OCI-LY3 (cell line): ENCODE data around the gene HYPK.

Experiments
- H2AFZ ChIP-seq: fragments of 200-600, 300-600 bp; shearing (Covaris generic); 2 replicates; pipeline ENCODE4 v1.6.0; 2014; ENCODE audit warnings: antibody characterized with exemption, low read depth, low read length
- H3K27ac ChIP-seq: fragments of 200-600, 300-600 bp; sonication (generic); 2 replicates; pipeline ENCODE4 v1.5.1; 2014; ENCODE audit warnings: mild to moderate bottlenecking, low read length, moderate library complexity, mixed read lengths
- H3K27me3 ChIP-seq: fragments of 200-600, 300-600 bp; sonication (generic); 2 replicates; pipeline ENCODE4 v1.6.1; 2014; ENCODE audit warnings: low read depth, low read length, mixed read lengths
- H3K36me3 ChIP-seq: fragments of 200-600, 300-600 bp; sonication (generic); replicated peaks from 2 replicates; pipeline ENCODE3; 2014; ENCODE audit warnings: low read depth, low read length, mixed read lengths
- H3K4me1 ChIP-seq: fragments of 300-600, 200-600 bp; sonication (generic); 2 replicates; pipeline ENCODE4 v1.6.1; 2014; ENCODE audit warnings: low read length, mixed read lengths
- H3K4me2 ChIP-seq: fragments of 200-600, 300-600 bp; sonication (generic); 2 replicates; pipeline ENCODE4 v1.6.1; 2014; ENCODE audit warnings: low read length, mixed read lengths
- H3K4me3 ChIP-seq: fragments of 300-600, 200-600 bp; sonication (generic); 2 replicates; pipeline ENCODE4 v1.5.1; 2014; ENCODE audit warnings: antibody characterized with exemption, mild to moderate bottlenecking, low read length, moderate library complexity
- H3K79me2 ChIP-seq: fragments of 300-600, 200-600 bp; shearing (Covaris generic); 2 replicates; pipeline ENCODE4 v1.6.1; 2014; ENCODE audit warnings: mild to moderate bottlenecking, low read length, mixed read lengths
- H3K9ac ChIP-seq: fragments of 300-600, 200-600 bp; shearing (Covaris generic); 2 replicates; pipeline ENCODE4 v1.6.0; 2014; ENCODE audit warnings: mild to moderate bottlenecking, low read length, moderate library complexity
- H3K9me3 ChIP-seq: fragments of 200-600, 300-600 bp; shearing (Covaris generic); 2 replicates; pipeline ENCODE4 v1.6.1; 2014; ENCODE audit warnings: low read length, mixed read lengths; ENCODE audit not compliant: insufficient read depth
- H4K20me1 ChIP-seq: fragments of 200-600, 300-600 bp; sonication (generic); 2 replicates; pipeline ENCODE4 v1.6.1; 2016; ENCODE audit warnings: low read length, mixed read lengths; ENCODE audit not compliant: insufficient read depth
- EZH2phosphoT487 ChIP-seq: fragments of 200-600 bp; shearing (Covaris generic); IDR thresholded peaks from 2 replicates; pipeline ENCODE4 v1.6.1; 2018; ENCODE audit warnings: antibody characterized with exemption, mixed run types, low read depth
- TF ChIP-seq, protein P1 (sequence below): fragments of 200-600, 300-600 bp; sonication (generic); IDR thresholded peaks from 2 replicates; pipeline ENCODE4 v1.5.1; 2014; ENCODE audit warnings: antibody characterized with exemption, low read length, low read depth

The HYPK gene

DNA sequence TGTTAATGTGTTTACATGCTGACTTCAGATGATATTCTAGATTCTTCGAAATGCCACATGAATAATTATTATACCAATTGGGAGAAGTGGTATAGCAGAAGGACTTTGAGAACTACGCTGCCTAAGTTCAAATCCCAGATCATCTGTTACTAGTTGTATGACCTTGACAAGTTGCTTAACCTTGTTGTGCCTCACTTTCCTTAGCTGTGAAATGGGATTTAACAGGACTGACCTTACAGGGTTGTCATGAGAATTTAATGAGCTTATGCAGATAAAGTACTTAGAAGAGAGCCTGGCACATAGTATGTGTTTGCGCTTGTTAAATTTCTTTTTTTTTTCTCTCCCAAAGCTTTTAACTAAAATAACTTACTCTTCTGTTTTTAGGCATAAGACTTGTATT lies 50.9 kb downstream of the HYPK start:
- TF ChIP-seq EZH2phosphoT487 = no peak
- Histone ChIP-seq H3K79me2 (no peaks in the 10 kb centered on the region), H3K36me3 (peaks cover 41% of the 10 kb centered on the region), H3K4me2 (no peak overlapping the region), H3K9me3 (no peaks in the 10 kb centered on the region), H3K4me1 (no peaks in the 10 kb centered on the region), H3K9ac (no peak overlapping the region), H3K27ac (no peak overlapping the region), H3K27me3 (no peaks in the 10 kb centered on the region), H4K20me1 (0 out of 2 replicates have a peak, but pooled peaks cover 3% of the 10 kb centered on the region), H3K4me3 (no peak overlapping the region), H2AFZ (no peak overlapping the region)

DNA sequence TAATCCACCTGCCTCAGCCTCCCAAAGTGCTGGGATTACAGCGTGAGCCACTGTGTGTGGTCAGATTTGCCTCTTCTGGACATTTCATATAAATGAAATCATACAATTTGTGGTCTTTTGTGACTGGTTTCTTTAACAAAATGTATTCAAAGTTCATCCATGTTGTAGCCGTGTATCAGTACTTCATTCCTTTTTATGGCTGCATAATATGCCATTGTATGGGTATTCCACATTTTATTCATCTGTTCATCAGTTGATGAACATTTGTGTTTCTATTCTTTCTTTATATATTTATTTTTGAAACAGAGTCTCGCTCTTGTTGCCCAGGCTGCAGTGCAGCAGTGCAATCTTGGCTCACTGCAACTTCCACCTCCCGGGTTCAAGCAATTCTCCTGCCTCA lies 52.2 kb downstream of the HYPK start:
- TF ChIP-seq EZH2phosphoT487 = no peak
- TF ChIP-seq, protein P1, sequence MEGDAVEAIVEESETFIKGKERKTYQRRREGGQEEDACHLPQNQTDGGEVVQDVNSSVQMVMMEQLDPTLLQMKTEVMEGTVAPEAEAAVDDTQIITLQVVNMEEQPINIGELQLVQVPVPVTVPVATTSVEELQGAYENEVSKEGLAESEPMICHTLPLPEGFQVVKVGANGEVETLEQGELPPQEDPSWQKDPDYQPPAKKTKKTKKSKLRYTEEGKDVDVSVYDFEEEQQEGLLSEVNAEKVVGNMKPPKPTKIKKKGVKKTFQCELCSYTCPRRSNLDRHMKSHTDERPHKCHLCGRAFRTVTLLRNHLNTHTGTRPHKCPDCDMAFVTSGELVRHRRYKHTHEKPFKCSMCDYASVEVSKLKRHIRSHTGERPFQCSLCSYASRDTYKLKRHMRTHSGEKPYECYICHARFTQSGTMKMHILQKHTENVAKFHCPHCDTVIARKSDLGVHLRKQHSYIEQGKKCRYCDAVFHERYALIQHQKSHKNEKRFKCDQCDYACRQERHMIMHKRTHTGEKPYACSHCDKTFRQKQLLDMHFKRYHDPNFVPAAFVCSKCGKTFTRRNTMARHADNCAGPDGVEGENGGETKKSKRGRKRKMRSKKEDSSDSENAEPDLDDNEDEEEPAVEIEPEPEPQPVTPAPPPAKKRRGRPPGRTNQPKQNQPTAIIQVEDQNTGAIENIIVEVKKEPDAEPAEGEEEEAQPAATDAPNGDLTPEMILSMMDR = no peak
- H3K4me1 ChIP-seq = no peaks in the 10 kb centered on the region
- H4K20me1 ChIP-seq = 0 out of 2 replicates have a peak, but pooled peaks cover 3% of the 10 kb centered on the region
- H3K4me3 ChIP-seq = no peak overlapping the region
- H3K79me2 ChIP-seq = no peaks in the 10 kb centered on the region
- no peak overlapping the region for H3K27ac ChIP-seq
- no peaks in the 10 kb centered on the region for H3K27me3 ChIP-seq
- no peak overlapping the region for H3K4me2 ChIP-seq
- no peak overlapping the region for H3K9ac ChIP-seq
- peaks cover 41% of the 10 kb centered on the region for H3K36me3 ChIP-seq
- H2AFZ ChIP-seq = no peak overlapping the region
- H3K9me3 ChIP-seq = no peaks in the 10 kb centered on the region
